Right hindlimb (tissue), 1 donor: Measurements from ENCODE around the gene NR2E3.

ENCODE experiments used
- DNase-seq: peaks from one replicate; pipeline ENCODE4 v3.0.0-alpha.2; 2018

The NR2E3 gene

DNA sequence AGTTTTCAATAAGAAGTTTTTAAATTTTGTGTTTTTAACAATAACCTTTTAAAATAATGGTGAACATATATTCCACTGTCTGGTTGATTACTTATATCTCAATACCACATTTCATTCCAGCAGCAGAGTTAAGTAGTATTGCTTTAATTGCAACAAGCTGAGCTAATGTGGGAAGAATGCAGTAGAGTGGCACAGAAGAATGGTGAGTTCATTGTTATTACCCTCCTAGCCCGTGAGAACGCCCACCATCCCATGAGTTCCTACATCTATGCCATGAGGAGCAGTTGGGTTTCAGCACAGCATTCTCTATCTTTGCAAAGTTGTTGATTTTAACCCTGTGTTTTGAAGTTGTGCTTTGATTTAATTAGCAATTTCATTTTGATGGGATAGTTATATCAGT is 17.8 kb upstream of the NR2E3 start:
- DNase-seq: no peak

- no peak for DNase-seq
Measured at GRCh38 chr15:71798641-71799040, 11.7 kb upstream of the NR2E3 start.

- DNase-seq: no peak
Measured at GRCh38 chr15:71800190-71800589, 10.2 kb upstream of the NR2E3 start.

DNA sequence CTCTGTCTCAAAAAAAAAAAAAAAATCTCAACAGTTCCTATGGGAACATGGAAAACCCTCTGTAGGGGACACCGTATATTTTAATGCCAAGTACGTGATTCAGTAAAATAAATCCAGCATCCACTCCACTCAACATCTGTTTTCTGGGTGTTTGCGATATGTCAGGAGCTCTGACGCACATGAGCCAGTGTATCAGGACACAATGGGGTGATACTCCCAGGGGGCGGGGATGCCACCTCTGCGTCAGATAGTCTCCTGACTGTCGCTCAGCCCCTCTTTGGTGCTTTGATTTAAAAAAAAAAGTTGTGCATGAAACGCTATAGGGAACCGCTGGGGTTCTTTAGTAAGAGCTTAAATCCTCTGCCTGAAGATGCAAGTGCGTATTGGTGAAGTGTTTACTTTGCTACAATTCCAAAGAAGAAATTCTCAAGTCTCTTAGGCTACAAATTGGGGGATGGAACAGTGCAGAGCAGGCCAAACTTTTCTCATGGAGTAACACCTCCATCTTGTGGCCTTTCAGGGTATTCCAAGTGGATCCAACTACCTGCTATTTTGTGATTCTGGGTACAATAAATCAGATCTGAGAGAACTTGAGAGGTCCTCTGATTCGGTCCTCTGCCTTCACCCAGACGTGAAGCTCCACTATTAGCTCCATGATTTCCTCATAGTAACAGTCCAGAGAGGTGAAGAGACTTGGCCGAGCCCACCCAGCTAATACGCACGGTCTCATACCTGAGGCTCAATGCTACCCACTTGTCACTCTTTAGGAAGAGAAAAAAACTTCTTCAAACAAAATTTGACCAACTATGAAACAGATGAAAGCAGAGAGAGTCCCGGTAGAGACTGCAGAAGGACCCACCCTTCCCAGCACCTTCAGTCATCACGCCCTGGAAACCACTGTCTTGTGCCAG is 9.3 kb upstream of the NR2E3 start:
- peak; percentile 76 for DNase-seq

DNA sequence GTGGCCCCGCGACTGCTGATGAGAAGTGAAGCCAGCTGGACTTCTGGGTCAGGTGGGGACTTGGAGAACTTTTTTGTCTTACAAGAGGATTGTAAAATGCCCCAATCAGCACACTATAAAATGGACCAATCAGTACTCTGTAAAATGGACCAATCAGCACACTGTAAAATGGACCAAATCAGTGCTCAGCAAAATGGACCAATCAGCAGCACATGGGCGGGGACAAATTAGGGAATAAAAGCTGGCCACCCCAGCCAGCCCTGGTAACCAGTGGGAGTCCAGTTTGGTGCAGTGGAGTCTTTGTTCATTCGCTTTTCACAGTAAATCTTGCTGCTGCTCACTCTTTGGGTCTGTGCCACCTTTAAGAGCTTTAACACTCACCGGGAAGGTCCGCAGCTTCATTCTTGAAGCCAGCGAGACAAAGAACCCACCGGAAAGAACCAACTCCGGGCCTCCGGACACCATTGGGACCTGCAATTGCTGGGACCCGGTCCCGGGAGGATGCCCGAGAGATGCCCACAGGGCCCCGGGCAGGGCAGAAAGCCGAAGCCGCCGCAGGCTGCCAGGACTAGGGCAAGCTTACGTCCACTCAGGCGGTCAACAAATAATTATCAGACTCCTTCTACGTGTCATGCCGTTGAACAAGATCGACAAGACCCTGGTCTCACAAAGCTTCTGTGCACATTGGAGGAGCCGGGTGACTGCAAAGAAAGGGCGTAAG is 8.3 kb upstream of the NR2E3 start:
- DNase-seq: no peak

DNA sequence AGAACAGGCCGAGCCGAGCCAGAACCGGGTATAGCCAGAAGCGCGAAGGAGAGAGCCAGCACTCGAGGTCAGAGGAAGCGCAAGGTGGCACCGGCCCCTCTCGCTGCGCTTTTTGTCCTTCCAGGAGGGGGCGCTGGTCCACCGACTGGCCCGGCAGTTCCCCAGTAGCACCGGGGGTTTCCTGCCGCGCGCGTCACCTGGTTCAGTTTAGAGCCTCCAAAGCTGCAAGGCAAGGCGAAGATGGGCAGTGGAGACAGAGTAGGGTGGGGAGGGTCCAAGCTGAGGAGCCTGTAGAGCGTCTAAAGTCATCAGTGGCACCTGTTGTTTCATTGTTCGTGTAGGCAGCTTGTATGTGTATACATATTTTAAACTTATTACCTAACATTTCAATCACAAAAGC is 7.6 kb upstream of the NR2E3 start:
- no peak for DNase-seq

- peak; percentile 53 for DNase-seq
Measured at GRCh38 chr15:71804226-71804625, 6.1 kb upstream of the NR2E3 start.

DNA sequence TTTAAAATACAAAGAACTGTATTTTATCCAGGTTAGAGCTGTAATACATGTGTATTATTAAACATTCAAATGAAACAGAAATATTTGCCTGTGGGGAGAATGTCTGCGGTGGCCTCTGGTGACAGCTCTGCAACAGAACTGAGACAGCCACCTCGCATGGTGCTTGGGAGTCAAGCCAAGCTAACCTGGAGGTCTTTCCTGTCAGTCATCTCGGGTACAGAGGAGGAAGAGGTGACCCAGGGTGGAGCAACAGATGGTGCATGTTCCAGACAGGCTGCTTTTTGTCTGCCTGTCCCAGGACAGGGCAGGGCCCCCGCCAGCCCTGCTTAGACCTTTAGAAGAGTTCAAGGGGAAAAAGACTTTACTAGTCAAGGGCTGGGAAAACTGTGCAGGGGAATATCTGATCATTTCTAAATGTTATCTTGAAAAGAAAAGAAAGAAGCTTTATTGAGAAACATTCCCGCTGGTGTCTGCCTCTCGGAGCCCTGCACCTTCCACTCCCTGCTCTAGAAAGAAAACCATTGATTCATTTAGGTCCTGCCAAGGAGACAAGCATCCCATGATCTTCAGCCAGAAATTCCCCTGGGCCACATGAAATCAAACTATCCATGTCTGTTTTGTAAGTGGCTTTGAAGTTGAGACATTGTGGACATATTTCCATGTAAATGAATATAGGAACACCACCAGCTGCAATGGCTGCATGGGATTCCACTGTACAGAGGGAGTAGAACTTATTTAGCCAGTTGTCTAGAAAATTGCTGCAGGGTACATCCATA is 5.5 kb upstream of the NR2E3 start:
- DNase-seq: peak; percentile 50

- no peak for DNase-seq
Measured at GRCh38 chr15:71806452-71806931, 3.9 kb upstream of the NR2E3 start.

GRCh38 chr15:71807125-71807629 is 3.2 kb upstream of the NR2E3 start:
- DNase-seq: no peak

- peak; percentile 65 for DNase-seq
Measured at GRCh38 chr15:71807691-71808091, 2.7 kb upstream of the NR2E3 start.

DNA sequence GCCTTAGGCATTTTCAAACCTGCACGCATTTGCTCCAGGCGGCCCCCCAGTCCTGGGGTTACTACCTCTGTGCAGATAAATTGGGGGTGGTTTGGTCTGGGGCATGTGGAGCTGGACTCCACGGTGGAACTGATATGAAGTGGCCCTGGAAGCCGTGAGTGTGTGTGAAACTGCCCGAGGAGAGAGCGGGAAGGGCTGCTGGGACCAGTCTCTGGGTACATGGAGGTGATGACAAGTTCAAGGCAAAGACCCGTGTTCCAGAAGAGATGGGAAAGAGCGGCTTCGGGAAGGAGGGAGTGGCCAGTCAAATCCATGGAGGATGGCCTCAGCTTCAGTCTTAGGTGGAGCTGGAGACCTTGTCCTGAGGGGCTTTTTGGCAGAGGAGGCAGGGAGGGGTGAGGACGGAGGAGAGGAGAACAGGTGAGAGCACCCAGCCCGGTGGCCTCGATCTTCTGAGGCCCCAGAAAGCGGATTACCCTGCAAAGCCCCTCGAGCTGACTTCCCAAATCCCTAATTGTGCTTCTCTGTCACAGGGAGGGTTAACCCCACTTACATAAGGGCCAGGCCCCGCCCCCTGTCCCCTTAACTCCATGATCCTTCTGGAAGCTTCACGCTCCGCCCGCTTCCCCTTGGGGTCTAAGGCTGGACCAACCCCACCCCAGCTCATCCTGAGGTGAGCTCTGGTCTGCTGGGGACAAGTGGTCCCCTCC is 1.9 kb upstream of the NR2E3 start:
- DNase-seq: no peak

- no peak for DNase-seq
Measured at GRCh38 chr15:71809346-71809745, 1.0 kb upstream of the NR2E3 start.

DNA sequence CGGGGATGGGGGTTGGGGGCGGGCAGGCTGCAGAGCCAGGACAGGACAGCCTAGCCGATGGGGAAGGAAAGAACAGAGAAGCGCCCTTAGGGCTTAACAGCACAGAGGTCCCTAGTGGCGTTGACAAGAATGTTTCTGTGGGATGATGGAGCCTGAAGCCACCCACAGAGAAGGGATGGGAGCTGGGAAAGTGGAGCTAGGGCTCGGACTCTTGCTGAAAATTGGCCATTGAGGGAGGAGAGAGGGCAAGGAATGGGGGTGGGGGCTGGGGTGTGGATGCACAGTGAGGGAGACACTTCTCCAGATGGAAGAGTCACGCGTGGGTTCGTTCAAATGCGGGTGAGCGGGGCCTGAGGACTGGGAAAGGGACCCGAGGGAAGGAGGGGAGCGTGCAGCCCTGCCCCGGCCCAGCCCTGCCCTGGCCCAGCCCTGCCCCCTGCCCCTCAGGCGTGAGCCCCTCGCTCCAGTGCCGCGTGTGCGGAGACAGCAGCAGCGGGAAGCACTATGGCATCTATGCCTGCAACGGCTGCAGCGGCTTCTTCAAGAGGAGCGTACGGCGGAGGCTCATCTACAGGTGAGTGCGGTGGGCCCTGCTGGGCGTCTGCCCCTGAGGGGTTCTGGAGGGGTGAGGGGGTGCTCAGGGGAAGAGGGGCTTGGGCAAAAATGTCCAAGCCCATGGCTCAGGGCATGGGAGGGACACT is 832 bp downstream of the NR2E3 start:
- DNase-seq: no peak

GRCh38 chr15:71811752-71812735 is 1.7 kb downstream of the NR2E3 start:
- DNase-seq: no peak

DNA sequence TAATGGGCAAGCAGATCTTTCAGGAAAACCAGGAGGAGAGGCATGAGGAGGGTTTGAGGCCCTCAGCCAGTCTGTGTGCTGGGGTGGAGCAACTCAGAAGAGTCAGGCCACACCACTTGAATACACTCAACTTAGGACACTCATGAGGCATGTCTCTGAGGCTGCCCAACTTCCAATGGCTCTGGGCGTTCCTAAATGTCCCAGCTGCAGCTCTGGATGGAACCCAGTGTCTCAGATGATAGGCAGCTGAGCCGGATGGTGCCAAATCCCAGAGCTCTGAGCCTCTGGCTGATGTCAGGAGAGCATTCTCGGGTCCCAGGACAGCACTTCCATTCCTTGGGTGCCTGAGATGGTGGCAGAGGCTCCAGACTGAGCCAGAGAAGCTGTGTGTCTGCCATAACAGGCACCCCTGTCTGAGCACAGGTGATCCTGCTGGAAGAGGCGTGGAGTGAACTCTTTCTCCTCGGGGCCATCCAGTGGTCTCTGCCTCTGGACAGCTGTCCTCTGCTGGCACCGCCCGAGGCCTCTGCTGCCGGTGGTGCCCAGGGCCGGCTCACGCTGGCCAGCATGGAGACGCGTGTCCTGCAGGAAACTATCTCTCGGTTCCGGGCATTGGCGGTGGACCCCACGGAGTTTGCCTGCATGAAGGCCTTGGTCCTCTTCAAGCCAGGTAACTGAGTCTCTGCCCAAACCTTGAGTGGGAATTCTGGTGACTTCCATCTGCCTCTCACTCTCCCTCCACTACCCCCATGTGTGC is 2.8 kb downstream of the NR2E3 start:
- DNase-seq: no peak

- DNase-seq: no peak
Measured at GRCh38 chr15:71813723-71814470, 3.5 kb downstream of the NR2E3 start.

DNA sequence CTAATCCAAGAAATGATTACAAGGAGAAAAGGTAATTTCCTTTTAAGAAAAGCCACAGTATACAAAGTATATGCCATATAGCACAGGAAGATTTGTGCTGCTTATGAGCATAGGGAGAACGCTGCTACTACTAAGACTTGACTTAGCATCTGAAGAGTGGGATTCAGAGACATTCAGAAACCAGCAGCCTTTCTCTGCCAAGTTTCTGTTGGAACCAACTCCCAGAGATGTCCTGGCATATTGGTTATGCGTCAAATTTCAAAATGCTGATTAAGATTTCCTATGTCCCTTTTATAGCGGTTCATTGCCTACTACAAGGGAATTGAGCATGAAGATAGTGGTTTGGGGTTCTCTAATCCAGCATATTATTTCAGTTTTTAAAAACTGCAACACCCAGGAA is 4.9 kb downstream of the NR2E3 start:
- DNase-seq: no peak

DNA sequence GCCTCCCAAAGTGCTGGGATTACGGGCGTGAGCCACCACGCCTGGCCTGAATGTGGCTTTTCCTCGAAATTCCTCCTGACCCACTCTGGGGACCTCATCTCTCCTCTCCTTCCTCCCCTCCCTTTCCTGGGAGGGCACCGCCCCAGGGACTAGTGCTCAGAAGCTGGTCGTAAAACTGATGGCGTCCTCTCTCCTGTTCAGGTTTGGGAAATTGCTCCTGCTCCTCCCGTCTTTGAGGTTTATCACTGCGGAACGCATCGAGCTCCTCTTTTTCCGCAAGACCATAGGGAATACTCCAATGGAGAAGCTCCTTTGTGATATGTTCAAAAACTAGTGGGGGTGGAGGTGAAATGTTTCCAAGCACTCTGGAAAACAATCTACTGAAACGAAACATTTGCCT is 7.0 kb downstream of the NR2E3 start:
- DNase-seq: no peak
